ENCODE data around the gene MAPK8.

GRCh38 chr10:48459270-48460150, 153.0 kb downstream of the MAPK8 start:
- TF ChIP-seq GATA2 (IDR thresholded peaks at IDR 0.05; ENCODE audit: low read depth, low read length) (no peak), GATA3 (IDR thresholded peaks at IDR 0.05; ENCODE audit: low read depth, low read length) (no peak)

Measured in SH-SY5Y (cell line).